ENCODE measurements around the gene PAGR1.
A peak's percentile ranks its signal among the peaks of the same experiment; 100 is the strongest.
"Not testable (repeated sequence)": the region's sequence is repeated elsewhere in the genome, so short reads cannot be mapped to it uniquely, and the experiment has no call there.

The PAGR1 gene

DNA sequence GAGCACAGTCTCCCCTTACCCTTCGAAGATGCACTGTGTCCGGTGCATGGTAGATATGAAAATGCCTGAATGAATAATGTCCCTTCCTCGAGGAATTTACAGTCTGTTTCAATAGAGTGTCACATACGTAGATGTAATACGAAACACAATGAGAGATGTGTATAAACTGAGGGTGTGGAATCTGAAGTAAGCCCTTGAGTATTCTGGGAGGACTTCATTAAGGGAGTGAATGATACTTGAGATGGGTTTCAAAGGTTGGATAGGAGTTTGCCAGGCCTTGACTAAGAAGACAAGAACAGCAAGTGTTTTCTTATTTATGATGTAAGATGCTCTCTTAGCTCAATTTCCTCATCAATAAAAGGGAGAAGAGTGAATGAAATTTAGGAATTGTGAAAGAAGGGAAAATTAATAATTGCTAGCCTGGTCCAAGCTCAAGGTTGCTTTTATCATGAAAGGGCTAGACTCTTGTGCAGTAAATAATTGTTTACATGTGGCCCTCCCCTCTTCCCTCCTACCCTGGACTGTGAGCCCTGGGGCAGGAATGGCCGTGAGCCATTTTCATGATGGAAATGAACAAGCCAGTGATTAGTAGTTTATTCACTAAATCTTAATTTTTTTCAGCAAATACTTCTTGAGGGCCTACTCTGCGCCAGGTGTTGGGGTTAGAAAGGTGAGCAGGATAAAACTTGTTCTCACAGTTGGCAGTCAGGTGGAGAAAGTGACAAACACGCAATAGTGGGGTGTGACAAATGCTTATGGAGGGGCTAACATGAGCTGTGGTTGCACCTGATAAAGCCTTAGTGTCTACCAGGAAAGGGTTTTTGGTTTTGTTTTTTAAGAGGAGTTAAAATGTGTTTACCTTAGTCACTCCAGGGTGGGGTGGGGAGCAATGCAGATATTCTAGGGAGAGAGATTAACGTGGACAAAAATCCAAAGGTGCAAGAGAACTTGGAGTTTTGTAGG is 23.8 kb upstream of the PAGR1 start:
- no peak for DNase-seq (ENCODE audit: extremely low read depth in 1 of 2, low read depth in 1 of 2)

DNA sequence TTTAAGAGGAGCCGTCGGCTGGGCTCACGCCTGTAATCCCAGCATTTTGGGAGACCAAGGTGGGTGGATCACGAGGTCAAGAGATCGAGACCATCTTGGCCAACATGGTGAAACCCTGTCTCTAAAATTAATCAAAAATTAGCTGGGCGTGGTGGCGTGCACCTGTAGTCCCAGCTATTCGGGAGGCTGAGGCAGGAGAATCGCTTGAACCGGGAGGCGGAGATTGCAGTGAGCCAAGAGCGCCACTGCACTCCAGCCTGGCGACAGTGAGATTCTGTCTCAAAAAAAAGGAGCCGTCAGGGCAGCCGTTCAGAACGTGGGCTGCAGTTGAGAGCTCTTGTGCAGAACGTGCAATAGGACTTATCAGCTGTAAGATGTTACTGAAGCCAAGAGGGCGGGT is 22.8 kb upstream of the PAGR1 start:
- DNase-seq (ENCODE audit: extremely low read depth in 1 of 2, low read depth in 1 of 2) = not testable (repeated sequence)

DNA sequence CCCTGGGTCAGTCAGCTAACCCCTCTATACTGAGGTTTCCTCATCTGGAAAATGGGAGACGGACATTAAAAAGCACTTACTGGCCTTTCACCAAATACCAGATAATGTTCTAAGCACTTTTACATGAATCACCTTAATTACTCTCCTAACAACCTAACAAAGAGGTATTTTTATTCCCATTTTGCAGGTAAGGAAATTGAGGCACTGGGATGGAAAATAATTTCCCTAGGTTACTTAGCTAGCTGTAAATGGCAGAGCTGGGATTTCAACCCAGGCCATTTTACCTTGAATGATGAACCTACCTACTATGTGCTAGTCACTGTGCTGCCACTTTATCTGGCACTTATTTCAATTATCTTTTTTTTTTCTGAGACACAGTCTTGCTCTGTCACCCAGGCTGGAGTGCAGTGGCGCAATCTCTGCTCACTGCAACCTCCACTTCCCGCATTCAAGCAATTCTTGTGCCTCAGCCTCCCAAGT is 21.7 kb upstream of the PAGR1 start:
- DNase-seq (ENCODE audit: extremely low read depth in 1 of 2, low read depth in 1 of 2) = no peak

DNA sequence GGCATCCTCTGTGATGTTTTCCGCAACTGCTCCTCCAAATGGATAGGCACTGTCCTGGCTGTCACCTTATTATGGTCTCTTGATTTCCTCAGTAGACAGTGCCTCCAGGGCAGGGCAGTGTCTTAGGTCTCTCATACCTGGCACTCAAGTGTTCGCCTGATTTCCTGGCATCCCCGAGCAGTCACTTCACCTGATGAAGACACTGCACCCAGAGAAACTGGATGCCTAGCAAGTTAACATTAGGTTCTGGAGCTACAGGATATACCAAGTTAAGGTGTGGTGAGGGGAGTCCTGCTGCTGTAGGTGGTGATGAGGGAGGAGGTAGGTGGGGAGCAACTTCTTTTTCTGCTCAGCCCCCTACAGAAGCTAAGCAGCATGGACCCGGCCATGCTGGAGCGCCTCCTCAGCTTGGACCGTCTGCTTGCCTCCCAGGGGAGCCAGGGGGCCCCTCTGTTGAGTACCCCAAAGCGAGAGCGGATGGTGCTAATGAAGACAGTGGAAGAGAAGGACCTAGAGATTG is 13.5 kb upstream of the PAGR1 start:
- DNase-seq (ENCODE audit: extremely low read depth in 1 of 2, low read depth in 1 of 2) = no peak

DNA sequence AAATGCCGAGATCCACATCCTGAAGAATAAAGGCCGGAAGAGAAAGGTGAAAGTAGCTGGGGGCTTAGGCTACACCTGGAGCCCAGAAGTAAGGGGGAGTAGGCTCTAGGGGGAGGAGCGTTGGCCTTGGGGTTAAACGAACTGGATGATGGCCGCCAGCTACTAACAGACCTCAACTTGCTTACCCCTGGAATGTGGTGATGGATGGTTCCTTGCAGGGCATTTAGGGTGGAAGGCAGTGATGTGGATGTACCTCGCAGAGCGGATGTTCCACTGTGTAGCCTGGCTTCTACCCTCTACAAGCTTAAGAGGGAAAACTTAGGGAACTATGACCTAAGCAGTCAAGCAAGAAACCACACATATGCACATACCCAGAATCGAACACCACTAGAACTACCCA is 11.9 kb upstream of the PAGR1 start:
- DNase-seq (ENCODE audit: extremely low read depth in 1 of 2, low read depth in 1 of 2) = no peak

DNA sequence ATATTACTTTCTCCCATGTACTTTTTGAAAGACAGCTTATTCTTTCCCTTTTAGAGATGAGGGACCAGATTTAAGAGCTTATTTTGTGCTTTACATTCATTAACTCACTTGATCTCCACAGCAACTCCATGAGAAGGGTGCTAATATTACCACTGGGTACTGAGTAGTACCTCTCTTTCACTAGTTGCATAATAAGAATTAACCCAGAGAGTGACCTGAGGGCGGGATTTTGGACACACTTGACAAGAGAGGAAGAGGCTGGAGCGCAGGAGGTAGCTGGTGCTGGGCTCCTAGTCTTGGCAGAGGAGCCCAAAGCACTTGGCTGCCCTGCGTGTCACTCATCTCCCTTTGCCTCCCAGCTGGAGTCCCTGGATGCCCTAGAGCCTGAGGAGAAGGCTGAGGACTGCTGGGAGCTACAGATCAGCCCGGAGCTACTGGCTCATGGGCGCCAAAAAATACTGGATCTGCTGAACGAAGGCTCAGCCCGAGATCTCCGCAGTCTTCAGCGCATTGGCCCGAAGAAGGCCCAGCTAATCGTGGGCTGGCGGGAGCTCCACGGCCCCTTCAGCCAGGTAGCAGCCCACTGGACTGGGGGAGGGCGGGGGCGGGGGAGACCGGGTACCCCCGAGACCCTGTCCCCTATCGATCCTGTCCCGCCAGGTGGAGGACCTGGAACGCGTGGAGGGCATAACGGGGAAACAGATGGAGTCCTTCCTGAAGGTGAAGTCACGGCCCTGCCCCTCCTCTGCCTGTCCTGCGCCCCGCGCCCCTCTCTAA is 11.3 kb upstream of the PAGR1 start:
- no peak for DNase-seq (ENCODE audit: extremely low read depth in 1 of 2, low read depth in 1 of 2)

DNA sequence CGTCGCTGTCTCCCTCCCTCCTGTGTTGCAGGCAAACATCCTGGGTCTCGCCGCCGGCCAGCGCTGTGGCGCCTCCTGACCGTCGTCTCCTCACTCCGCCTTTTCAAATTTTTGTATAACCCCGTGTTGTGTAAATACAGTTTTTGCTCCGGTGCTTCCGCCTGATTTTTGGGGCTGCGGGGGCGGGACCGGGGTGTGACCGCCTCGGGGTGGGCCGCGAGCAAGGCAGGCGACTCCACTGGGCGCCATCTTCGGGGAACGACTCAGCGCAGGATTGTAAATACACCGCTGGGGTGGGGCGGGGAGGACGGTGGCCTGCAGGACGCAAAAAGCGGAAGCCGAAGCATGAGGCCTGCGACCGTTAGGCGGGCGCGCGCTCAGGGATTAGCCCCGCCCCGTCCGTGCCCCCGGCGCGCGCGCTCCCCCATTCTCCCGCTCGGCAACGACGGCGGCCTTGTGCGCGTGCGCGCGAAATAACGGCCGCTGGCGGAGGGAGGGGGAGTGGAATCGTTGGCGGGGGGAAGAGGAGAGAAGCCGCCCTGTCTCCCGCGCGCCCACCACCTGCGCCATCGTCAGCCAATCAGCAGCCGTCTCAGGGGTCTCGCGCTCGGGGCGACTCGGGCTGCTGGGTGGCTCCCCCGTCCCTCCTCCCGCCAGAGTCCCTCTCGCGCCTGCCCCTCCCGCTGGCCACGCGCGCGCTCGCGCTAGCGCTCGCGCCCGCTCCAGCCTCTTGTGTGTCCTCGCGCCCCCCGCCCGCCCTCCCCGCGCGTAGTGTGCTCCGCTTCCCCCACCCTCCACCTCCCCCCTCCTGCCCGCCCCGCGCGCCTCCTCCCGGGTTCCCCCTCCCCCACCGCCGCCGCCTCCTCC is 10.5 kb upstream of the PAGR1 start:
- peak; percentile 97 for DNase-seq (ENCODE audit: extremely low read depth in 1 of 2, low read depth in 1 of 2)

DNA sequence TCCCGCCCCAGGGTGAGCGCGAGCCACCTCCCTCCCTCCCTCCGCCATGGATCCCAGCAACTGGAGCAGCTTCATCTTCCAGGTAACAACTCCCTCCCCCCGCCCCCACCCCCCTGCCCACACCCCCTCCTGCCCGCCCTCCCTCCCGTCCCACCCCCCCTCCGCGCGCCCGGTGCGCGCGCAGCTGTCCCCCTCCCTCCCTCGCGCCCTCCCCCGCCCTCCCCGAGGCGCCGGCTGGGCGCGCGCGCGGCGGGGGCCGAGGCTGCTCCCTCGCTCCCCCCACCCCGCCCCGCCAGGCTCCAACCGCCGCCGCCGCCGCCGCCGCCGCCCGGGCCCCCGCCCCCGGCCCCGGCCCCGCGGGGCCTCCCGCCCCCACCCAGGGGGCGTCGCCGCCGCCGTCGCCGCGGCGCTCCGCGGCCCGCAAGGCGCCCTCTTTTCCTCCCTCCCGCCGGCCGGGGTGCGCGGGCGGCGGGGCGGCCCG is 9.8 kb upstream of the PAGR1 start, which contains the start of gene MAZ:
Gene MAZ, plus strand, starts transcription at position 431 of the 481 bp plus-strand sequence. CDS start 173 bp downstream, outside the sequence.
- DNase-seq (ENCODE audit: extremely low read depth in 1 of 2, low read depth in 1 of 2) = no peak

DNA sequence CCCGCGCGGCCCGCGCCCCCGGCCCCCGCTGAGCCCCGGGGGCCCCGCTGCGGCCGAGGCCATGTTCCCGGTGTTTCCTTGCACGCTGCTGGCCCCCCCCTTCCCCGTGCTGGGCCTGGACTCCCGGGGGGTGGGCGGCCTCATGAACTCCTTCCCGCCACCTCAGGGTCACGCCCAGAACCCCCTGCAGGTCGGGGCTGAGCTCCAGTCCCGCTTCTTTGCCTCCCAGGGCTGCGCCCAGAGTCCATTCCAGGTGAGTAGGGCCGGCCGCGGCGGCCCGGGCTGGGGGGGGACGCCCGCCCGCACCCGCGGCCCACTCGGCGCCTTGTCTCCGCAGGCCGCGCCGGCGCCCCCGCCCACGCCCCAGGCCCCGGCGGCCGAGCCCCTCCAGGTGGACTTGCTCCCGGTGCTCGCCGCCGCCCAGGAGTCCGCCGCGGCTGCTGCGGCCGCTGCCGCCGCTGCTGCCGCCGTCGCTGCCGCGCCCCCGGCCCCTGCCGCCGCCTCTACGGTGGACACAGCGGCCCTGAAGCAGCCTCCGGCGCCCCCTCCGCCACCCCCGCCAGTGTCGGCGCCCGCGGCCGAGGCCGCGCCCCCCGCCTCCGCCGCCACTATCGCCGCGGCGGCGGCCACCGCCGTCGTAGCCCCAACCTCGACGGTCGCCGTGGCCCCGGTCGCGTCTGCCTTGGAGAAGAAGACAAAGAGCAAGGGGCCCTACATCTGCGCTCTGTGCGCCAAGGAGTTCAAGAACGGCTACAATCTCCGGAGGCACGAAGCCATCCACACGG is 9.1 kb upstream of the PAGR1 start:
- no peak for DNase-seq (ENCODE audit: extremely low read depth in 1 of 2, low read depth in 1 of 2)

DNA sequence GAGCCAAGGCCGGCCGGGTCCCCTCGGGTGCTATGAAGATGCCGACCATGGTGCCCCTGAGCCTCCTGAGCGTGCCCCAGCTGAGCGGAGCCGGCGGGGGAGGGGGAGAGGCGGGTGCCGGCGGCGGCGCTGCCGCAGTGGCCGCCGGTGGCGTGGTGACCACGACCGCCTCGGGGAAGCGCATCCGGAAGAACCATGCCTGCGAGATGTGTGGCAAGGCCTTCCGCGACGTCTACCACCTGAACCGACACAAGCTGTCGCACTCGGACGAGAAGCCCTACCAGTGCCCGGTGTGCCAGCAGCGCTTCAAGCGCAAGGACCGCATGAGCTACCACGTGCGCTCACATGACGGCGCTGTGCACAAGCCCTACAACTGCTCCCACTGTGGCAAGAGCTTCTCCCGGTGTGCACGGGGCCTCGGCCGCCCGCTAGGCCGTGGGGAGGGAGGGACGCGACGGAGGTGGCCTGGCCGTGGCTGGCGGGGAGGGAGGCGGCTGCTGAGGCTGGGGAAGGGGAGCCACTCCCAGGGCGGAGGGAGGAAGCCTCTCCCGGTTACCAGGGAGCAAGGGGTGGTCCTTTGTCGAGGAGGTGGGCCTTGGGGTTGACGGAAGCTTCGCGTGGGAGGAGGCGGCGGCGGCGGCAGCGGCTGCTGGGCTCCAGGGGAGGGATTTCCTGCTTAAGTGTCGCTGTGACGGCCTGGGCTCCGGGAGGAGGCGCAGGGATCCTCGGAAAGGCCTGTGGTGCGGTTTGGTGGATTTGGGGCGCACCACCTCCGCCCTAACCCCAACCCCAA is 8.3 kb upstream of the PAGR1 start:
- DNase-seq (ENCODE audit: extremely low read depth in 1 of 2, low read depth in 1 of 2) = peak; percentile 87 to 89

DNA sequence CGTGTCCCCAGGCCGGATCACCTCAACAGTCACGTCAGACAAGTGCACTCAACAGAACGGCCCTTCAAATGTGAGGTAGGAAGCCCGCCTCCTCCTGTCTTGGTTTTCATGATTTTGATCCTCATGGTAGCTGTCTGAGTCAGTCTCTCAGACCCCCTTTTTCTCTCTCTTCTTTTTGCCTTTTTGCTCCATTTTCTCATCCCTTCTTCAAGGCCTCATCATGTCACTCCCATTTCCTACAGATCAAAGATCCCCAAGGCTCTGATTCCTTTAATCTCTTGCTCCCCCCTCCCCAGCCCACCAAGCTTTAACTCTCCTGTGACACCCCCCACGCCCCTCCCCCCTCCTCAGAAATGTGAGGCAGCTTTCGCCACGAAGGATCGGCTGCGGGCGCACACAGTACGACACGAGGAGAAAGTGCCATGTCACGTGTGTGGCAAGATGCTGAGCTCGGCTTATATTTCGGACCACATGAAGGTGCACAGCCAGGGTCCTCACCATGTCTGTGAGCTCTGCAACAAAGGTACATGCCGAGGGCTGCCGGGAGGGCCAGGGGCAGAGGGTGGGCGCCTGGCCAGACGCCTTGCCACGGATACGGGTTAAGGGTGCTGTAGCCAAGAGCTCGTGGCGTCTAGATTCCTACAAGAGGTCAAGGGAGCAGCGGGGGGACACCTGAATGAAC is 7.6 kb upstream of the PAGR1 start:
- DNase-seq (ENCODE audit: extremely low read depth in 1 of 2, low read depth in 1 of 2) = no peak

DNA sequence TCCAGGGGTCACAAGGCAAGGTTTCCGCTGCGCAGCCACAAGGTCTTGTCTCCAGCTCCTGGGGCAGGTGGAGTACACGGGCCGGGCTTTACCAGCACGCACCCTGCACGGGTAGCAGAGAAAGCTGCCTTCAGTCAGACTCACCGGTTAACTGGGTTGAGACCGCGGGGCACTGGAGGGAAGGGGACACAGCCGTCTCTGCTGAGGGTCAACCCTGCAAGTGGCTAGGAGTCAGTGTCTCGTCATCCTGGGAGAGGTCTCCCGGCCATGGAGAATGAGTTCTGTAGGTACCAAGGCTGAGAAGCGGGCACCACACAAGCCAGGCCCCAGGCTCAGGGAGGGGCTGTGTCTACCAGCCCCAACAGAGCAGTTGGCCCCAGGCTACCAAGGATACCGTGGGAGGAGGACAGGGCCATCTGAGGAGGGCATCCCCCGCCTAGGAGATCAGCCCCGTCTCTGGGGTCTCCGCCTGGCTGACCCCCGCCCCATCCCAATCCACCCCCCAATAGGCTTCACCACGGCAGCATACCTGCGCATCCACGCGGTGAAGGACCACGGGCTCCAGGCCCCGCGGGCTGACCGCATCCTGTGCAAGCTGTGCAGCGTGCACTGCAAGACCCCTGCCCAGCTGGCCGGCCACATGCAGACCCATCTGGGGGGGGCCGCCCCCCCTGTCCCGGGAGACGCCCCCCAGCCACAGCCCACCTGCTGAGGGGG is 6.8 kb upstream of the PAGR1 start:
- no peak for DNase-seq (ENCODE audit: extremely low read depth in 1 of 2, low read depth in 1 of 2)

DNA sequence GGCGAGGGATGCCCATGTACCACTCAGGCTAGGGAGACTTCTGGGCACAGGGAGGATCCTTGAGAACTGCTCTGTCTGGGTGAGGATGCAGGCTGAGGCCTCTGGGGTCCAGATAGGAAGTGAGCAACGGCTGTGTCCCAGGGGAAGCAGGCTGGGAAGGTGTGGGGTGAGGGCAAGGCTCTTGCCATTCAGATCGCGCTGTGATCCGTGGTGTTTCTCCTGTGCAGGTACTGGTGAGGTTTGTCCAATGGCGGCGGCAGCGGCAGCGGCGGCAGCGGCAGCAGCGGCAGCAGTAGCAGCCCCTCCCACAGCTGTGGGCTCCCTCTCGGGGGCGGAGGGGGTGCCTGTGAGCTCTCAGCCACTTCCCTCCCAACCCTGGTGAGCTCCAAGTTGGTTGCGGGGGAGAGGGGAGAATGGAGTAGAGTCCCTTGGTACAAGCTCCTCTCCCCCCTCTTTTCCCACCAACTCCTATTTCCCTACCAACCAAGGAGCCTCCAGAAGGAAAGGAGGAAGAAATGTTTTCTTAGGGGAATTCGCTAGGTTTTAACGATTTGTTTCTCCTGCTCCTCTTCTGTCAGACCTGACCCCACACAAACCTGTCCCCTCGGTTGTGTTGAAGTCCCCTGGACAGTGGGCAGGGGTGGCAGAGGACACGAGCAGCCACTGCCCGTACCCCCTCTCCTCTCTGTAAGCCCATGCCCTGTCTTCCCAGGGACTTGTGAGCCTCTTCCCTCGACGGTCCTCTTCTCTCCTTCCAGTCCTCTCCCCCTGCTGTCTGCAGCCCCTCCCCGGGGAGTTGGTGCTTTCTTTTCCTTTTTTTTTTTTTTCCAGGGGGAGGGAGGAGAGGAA is 5.9 kb upstream of the PAGR1 start:
- DNase-seq (ENCODE audit: extremely low read depth in 1 of 2, low read depth in 1 of 2) = no peak

DNA sequence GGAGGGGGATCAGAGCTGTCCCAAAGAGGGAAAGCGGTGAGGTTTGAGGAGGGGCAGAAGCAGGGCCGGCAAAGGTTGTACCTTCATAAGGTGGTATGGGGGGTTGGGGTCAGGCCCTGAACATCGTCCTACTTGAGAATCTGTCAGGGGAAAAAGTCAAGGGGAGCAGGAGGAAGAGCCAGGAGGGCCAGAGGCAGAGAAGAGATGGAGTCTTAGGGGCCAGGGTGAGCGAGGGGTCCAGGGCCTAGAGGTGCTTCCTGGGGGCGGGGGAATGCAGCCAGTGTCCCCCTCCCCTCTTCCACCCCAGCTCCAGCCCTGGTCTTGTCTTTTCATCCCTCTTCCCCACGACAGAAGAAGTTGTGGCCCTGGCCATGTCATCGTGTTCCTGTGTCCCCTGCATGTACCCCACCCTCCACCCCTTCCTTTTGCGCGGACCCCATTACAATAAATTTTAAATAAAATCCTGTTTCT is 5.2 kb upstream of the PAGR1 start:
- DNase-seq (ENCODE audit: extremely low read depth in 1 of 2, low read depth in 1 of 2) = no peak

DNA sequence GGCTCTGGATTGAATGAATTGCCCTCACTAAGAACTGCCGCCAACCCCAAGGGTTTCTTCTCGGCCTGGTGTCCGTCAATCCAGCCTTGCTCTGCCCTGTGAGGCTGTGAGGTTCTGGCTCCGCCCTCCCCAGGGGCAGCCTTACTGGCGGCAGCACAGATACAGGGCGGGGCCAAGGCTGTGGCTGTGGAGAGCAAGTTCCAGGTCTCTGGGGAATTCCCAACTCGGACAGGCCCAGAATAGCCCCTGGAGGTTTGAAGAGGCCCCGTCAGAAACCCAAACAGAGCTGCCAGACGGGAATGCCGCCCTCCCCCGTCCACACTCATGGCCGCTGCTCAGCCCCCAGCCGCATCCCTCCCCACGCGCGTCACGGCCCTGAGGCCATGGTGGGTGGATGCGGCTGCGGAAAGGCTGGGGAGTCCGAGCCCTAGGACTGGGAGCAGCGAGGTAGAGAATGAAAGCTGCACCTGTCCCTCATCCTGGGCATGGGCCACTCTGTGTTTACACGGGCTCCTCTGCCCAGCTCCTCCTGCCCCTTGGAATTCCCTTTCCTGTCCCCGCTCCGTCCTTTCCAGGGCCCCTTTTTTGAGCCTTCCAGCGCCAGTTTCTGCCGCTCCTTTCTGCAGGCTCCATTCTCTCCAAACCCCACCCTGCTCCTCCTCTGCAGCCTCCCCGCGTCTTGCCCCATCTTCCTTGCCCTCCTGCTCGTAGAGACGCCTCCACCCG is 4.6 kb upstream of the PAGR1 start:
- peak; percentile 74 to 85 for DNase-seq (ENCODE audit: extremely low read depth in 1 of 2, low read depth in 1 of 2)

Measured in stimulated activated CD8-positive, alpha-beta memory T cell treated with anti-CD3 and anti-CD28 coated beads, Interleukin-7, amount 100 ng/mL, for 48 hours (primary cell).